GM12878 (cell line): ENCODE measurements around the gene SHD. TPM values are rescaled to one million over a fixed set of nuclear protein-coding genes. Genes with fewer than 3 reads are reported as not detected.
"Not testable (repeated sequence)": the region's sequence is repeated elsewhere in the genome, so short reads cannot be mapped to it uniquely, and the experiment has no call there.

Experiments
- ATAC-seq: fragments of 200-7000 bp; cut with Tn5 transposase; 3 replicates; pipeline ENCODE4 v1.9.1; 2020; ENCODE audit warnings: mild to moderate bottlenecking, moderate library complexity
- BruUV-seq: library from RNA; stranded (reverse); fragments of 400-500 nt; replicated peaks from 2 replicates; lab custom pipeline; 2021; lab: Mats Ljungman, UMichigan
- CTCF ChIA-PET: fragments of 300-600 bp; sonication (Branson Sonifier 250); formaldehyde crosslinking; extraction: SDS; loops from one replicate; lab custom pipeline; 2021; ENCODE audit warnings: inconsistent platforms; lab: Yijun Ruan, JAX
- POLR2A ChIA-PET: fragments of 350-600 bp; formaldehyde crosslinking; extraction: SDS; loops from one replicate; lab custom pipeline; 2021; ENCODE audit warnings: inconsistent platforms; lab: Charles Lee
- RAD21 ChIA-PET: fragments of 300-600 bp; sonication (Branson Sonifier 250); formaldehyde crosslinking; loops from one replicate; lab custom pipeline; 2023; ENCODE audit warnings: antibody characterized with exemption; ENCODE audit not compliant: unreplicated experiment; lab: Charles Lee
- SMC1A ChIA-PET: fragments of 300-600 bp; sonication (Branson Sonifier 250); formaldehyde crosslinking; loops from one replicate; lab custom pipeline; 2023; ENCODE audit not compliant: unreplicated experiment, uncharacterized antibody; lab: Charles Lee
- DNase-seq: peaks from one replicate; pipeline ENCODE4 v3.0.0-alpha.2; 2011; ENCODE audit warnings: low read depth, low spot score
- FAIRE-seq: peaks from 3 replicates; lab custom pipeline; 2011; peaks lifted over from hg19 to GRCh38; lab: Jason Lieb, UNC
- H2AFZ ChIP-seq: 2 replicates; pipeline ENCODE4 v1.6.0; 2011; ENCODE audit warnings: low read depth, low read length, control low read depth; ENCODE audit not compliant: control insufficient read depth
- H3K27ac ChIP-seq: 2 replicates; pipeline ENCODE4 v1.5.1; 2011; ENCODE audit warnings: control low read depth; ENCODE audit not compliant: control insufficient read depth, insufficient read depth
- H3K27me3 ChIP-seq, 2 experiments: replicated peaks in 1 of 2; 2 replicates each; pipeline versions ENCODE4 v1.6.0 to v1.6.1; 2011; ENCODE audit warnings: low read length in 1 of 2; ENCODE audit not compliant: control insufficient read depth in 2 of 2, insufficient read depth in 2 of 2
- H3K36me3 ChIP-seq, 2 experiments: 2 replicates each; pipeline ENCODE4 v1.5.1; 2011; ENCODE audit warnings: low read length in 1 of 2; ENCODE audit not compliant: control insufficient read depth in 2 of 2, insufficient read depth in 2 of 2
- H3K4me1 ChIP-seq: 2 replicates; pipeline ENCODE4 v1.6.1; 2011; ENCODE audit warnings: mild to moderate bottlenecking, low read length, moderate library complexity, mixed read lengths; ENCODE audit not compliant: control insufficient read depth, insufficient read depth
- H3K4me2 ChIP-seq: 2 replicates; pipeline ENCODE4 v1.6.0; 2011; ENCODE audit warnings: control low read depth; ENCODE audit not compliant: control insufficient read depth, insufficient read depth
- H3K4me3 ChIP-seq: fragments of 200-600 bp; sonication (generic); 2 replicates; pipeline ENCODE4 v1.5.1; 2016
- H3K79me2 ChIP-seq: 2 replicates; pipeline ENCODE4 v1.6.0; 2011; ENCODE audit warnings: low read length; ENCODE audit not compliant: control insufficient read depth, insufficient read depth
- H3K9ac ChIP-seq: 2 replicates; pipeline ENCODE4 v1.8.0; 2011; ENCODE audit warnings: low read length, control low read depth, mixed read lengths; ENCODE audit not compliant: control insufficient read depth, insufficient read depth
- H3K9me3 ChIP-seq: replicated peaks from 3 replicates; pipeline ENCODE4 v1.5.1; 2011; ENCODE audit warnings: mild to moderate bottlenecking, low read length; ENCODE audit not compliant: control insufficient read depth, insufficient read depth
- H4K20me1 ChIP-seq: 2 replicates; pipeline ENCODE4 v1.6.0; 2011; ENCODE audit not compliant: control insufficient read depth, insufficient read depth
- BCL3 ChIP-seq: IDR thresholded peaks from 2 replicates; pipeline ENCODE4 v1.6.1; 2011; ENCODE audit warnings: borderline replicate concordance, low read depth, mild to moderate bottlenecking, moderate library complexity, low read length; ENCODE audit not compliant: insufficient read depth, poor library complexity, severe bottlenecking
- WGBS: methylation state at CpG from one replicate; pipeline ENCODE4 v1.1.6; 2016; ENCODE audit warnings: low lambda C conversion rate; ENCODE audit not compliant: insufficient replicate concordance, insufficient coverage; ENCODE audit errors: missing lambda C conversion rate; 5-methylcytosine and 5-hydroxymethylcytosine counted together
- in situ Hi-C: fragments of 300-500 bp; cut with MboI; formaldehyde crosslinking; loops from 9 replicates; pipeline ENCODE4 v1.14.3; 2018; ENCODE audit warnings: mixed read lengths
- intact Hi-C: fragments of 100-400 bp; cut with micrococcal nuclease; formaldehyde crosslinking; loops from one replicate; pipeline ENCODE4 v1.14.2; 2022; ENCODE audit not compliant: unreplicated experiment
- polyA plus RNA-seq, 11 experiments: library from polyadenylated mRNA; depleted of rRNA in 4 of 11; unstranded in 6 of 11; stranded (reverse) in 5 of 11; fragments of >200 nt; fragmentation: Nextera tagmentation in 4 of 11; fragmentation: Illumina TruSeq in 1 of 11; extraction: Ambion mirVana in 4 of 11; extraction: Trizol in 1 of 11; gene quantifications; 1 replicate in 1 of 11; 2 replicates in 10 of 11; pipeline versions ENCODE4 v1.2.1 to v1.2.3, GENCODE V29; 2011 to 2016; ENCODE audit warnings: inconsistent platforms in 2 of 11, missing spikeins in 2 of 11, low read depth in 1 of 11
- total RNA-seq, 4 experiments: library from RNA; depleted of rRNA in 3 of 4; stranded (reverse); fragments of >200 nt in 3 of 4; fragmentation: Illumina TruSeq in 1 of 4; extraction: Trizol in 1 of 4; gene quantifications; 2 replicates each; pipeline versions ENCODE4 v1.2.1 to v1.2.3, GENCODE V29; 2013 to 2021

The SHD gene
- total and polyA plus RNA-seq, 10 of the 15 experiments (the other 5 are each of a cell fraction or from before 2014, with no cell fraction given) = 0.09 TPM; not detected in 9

GRCh38 chr19:4245938-4246337 lies 33.1 kb upstream of the SHD start:
- SMC1A ChIA-PET = interaction anchor here (1.2 to 2.2 kb wide), 2 partner anchors 14 to 16 kb away, joined by 3 to 9 read pairs; partner anchors contain the start of gene EBI3
- in situ Hi-C loops = loop anchor here (10.0 kb wide), 1 partner anchor 1439 kb away; the partner anchor contains the start of genes HSD11B1L and MICOS13
- Histone ChIP-seq H3K4me1 (peaks cover 18% of the 10 kb centered on the region), H3K4me2 (peak overlapping the region; percentile 91; the same call in 1 of the 2 replicates), H2AFZ (peak overlapping the region; percentile 93), H3K36me3 (peaks cover 11 to 12% of the 10 kb centered on the region in 2 experiments), H3K27ac (peak overlapping the region; percentile 100; the same call in 1 of the 2 replicates), H3K4me3 (peak overlapping the region; percentile 72; the same call in 1 of the 2 replicates)
- FAIRE-seq, H3K9ac ChIP-seq, ATAC-seq, RAD21 ChIA-PET, H3K9me3 ChIP-seq, H4K20me1 ChIP-seq, BruUV-seq, CTCF ChIA-PET, H3K79me2 ChIP-seq, DNase-seq, H3K27me3 ChIP-seq: not testable (repeated sequence)
- TF ChIP-seq BCL3 = peak; percentile 76
- POLR2A ChIA-PET = interaction anchor here (6.9 kb wide), 1 partner anchor 14 kb away, joined by 45 read pairs; the partner anchor contains the start of gene EBI3
- intact Hi-C loops = loop anchor here (2.0 kb wide), 1 partner anchor 17 kb away; the partner anchor contains the start of gene EBI3
- WGBS = 85% methylated on average over 6 of the region's 6 CpGs
